Stimulated activated CD8-positive, alpha-beta memory T cell treated with anti-CD3 and anti-CD28 coated beads, Interleukin-12 subunit alpha, Interleukin-12 subunit beta, amount 100 ng/mL, for 1 hour (primary cell): ENCODE measurements around the gene ZBTB44.

Source experiments
- DNase-seq: peaks from one replicate; pipeline ENCODE4 v3.0.0-alpha.2; 2020; ENCODE audit warnings: low read depth

Gene ZBTB44

GRCh38 chr11:130178441-130179339 is 136.0 kb downstream of the ZBTB44 start:
- no peak for DNase-seq

- DNase-seq: no peak
Observed at GRCh38 chr11:130177782-130178181, 136.9 kb downstream of the ZBTB44 start.
